NOMO-1 (cell line): ENCODE measurements around the gene BARX1.

Experiments used
- DNase-seq, 2 experiments: peaks; one replicate each; lab custom pipeline; 2025; ENCODE audit not compliant: unreplicated experiment in 2 of 2; lab: John Stamatoyannopoulos, UW

BARX1 gene

GRCh38 chr9:93929231-93929630 lies 25.9 kb downstream of the BARX1 start:
- DNase-seq, result no peak

GRCh38 chr9:93922535-93922934 lies 32.6 kb downstream of the BARX1 start:
- no peak for DNase-seq

GRCh38 chr9:93920131-93920800 lies 34.9 kb downstream of the BARX1 start:
- no peak for DNase-seq

GRCh38 chr9:93918061-93918460 lies 37.1 kb downstream of the BARX1 start:
- DNase-seq, result no peak

- DNase-seq, result no peak
Observed at GRCh38 chr9:93917121-93917853, 37.9 kb downstream of the BARX1 start.

- DNase-seq, result no peak
Observed at GRCh38 chr9:93916358-93916757, 38.8 kb downstream of the BARX1 start.

GRCh38 chr9:93911801-93912554 lies 43.2 kb downstream of the BARX1 start:
- DNase-seq, result no peak

- DNase-seq, result no peak
Observed at GRCh38 chr9:93911136-93911745, 43.9 kb downstream of the BARX1 start.

GRCh38 chr9:93910598-93910997 lies 44.6 kb downstream of the BARX1 start:
- no peak for DNase-seq

- no peak for DNase-seq
Observed at GRCh38 chr9:93910196-93910595, 45.0 kb downstream of the BARX1 start.

- DNase-seq, result no peak
Observed at GRCh38 chr9:93909242-93909616, 45.9 kb downstream of the BARX1 start.

- no peak for DNase-seq
Observed at GRCh38 chr9:93908591-93909241, 46.4 kb downstream of the BARX1 start.

- DNase-seq, result no peak
Observed at GRCh38 chr9:93907551-93908199, 47.5 kb downstream of the BARX1 start.

GRCh38 chr9:93906195-93906880 lies 48.8 kb downstream of the BARX1 start:
- DNase-seq, result no peak

- DNase-seq, result no peak
Observed at GRCh38 chr9:93905473-93906133, 49.6 kb downstream of the BARX1 start.

- no peak for DNase-seq
Observed at GRCh38 chr9:93904649-93905472, 50.3 kb downstream of the BARX1 start.

GRCh38 chr9:93903886-93904648 lies 51.1 kb downstream of the BARX1 start:
- no peak for DNase-seq
